GM19351 (cell line): ENCODE measurements around the gene LCLAT1.
"Not testable (repeated sequence)": the region's sequence is repeated elsewhere in the genome, so short reads cannot be mapped to it uniquely, and the experiment has no call there.

Experiments used
- ATAC-seq: cut with Tn5 transposase; IDR thresholded peaks from one replicate; pipeline ENCODE4 v1.9.1; 2021; ENCODE audit warnings: mild to moderate bottlenecking, moderate library complexity; ENCODE audit not compliant: unreplicated experiment

The LCLAT1 gene

GRCh38 chr2:30513649-30514048 is 66.6 kb downstream of the LCLAT1 start:
- ATAC-seq: not testable (repeated sequence)

- ATAC-seq: no peak
Measured at GRCh38 chr2:30514134-30514847, 67.2 kb downstream of the LCLAT1 start.

GRCh38 chr2:30514848-30515435 is 67.9 kb downstream of the LCLAT1 start:
- no peak for ATAC-seq

- no peak for ATAC-seq
Measured at GRCh38 chr2:30516166-30516565, 69.1 kb downstream of the LCLAT1 start.

DNA sequence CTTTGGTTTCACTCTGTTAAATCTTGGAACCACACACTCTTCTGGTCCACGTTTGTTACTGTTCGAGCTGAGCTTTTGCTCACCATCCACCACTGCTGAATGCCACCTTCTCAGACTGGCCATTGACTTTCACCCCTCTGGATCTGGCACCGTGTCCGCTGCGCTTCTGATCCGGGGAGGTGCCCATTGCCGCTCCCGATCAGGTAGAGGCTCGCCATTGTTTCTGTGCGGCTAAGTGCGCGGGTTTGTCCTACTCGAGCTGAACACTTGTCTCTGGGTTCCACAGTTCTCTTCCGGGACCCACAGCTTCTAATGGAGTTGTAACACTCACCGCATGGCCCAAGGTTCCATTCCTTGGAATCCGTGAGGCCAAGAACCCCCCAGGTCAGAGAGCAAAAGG is 72.8 kb downstream of the LCLAT1 start:
- ATAC-seq: no peak

- no peak for ATAC-seq
Measured at GRCh38 chr2:30522421-30522820, 75.4 kb downstream of the LCLAT1 start.

- ATAC-seq: no peak
Measured at GRCh38 chr2:30527411-30527810, 80.4 kb downstream of the LCLAT1 start.

GRCh38 chr2:30527859-30528258 is 80.8 kb downstream of the LCLAT1 start:
- no peak for ATAC-seq

DNA sequence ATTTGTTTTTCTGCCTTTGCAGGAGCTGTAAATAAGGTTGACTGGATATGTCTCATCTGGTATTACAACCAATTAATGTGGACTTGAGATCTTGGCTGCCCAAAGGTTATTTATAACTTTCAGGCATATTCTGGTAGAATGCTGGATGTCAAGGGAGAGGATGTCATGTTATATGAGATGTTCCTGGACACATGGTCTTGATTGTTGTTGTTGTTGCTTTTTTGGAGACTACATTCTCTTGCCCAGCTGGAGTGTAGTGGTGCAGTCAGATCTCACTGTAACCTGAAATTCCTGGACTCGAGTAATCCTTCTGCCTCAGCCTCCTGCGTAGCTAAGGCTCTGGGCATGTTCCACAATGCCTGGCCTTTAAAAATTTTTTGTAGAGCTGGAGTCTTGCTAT is 83.3 kb downstream of the LCLAT1 start:
- ATAC-seq: no peak

DNA sequence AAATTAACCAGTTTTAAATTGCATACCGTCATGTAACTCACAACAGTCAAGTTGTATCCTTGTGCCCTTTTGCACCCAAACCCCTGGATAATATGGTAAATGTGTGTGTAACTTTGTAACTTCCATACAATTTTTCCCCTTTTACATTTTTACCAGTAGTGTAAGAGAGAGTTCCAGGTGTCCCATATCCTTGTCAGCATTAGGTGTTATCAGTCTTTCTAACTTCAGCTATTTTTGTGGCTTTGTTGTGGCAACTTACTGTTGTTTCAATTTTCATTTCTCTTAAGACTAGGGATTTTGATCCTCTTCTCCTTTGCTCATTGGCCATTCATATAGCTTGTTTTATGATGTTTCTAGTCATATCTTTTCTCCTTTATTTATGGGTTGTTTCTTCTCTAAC is 94.6 kb downstream of the LCLAT1 start:
- ATAC-seq: no peak

DNA sequence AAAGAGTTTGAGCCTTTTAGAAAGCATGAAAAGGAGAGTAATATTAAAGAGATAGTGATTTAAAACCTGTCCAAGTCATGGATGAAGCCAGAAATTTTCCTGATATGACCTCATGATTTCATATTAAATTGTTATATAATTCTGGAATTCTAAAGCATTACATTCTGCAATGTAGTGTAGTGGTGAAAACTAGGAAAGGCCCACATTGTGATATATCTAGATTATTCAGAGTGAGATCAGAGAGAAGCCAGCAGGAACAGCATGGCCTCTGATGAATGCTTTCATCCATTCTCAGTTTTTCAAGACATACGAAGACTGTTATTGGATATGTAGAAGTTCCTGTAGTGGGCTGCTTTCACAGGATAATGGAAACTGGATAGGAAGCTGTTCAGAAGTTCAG is 98.8 kb downstream of the LCLAT1 start:
- no peak for ATAC-seq

DNA sequence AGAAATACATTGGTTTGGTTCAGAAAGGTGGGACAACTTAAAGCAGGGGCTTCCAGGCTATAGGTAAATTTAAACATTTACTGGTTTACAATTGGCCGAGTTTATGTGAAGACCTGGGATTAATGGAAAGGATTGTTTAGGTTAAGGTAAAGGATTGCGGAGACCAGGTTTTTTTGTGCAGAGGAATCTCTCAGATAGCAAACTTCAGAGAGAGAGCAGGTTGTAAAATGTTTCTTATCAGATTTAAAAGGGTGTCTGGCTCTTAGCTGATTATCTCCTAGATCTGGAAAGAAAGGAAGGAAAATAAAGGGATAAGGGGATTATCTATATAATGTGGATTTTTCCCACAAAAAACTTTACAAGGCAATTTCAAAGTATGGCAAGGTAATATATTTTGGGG is 101.3 kb downstream of the LCLAT1 start:
- no peak for ATAC-seq

DNA sequence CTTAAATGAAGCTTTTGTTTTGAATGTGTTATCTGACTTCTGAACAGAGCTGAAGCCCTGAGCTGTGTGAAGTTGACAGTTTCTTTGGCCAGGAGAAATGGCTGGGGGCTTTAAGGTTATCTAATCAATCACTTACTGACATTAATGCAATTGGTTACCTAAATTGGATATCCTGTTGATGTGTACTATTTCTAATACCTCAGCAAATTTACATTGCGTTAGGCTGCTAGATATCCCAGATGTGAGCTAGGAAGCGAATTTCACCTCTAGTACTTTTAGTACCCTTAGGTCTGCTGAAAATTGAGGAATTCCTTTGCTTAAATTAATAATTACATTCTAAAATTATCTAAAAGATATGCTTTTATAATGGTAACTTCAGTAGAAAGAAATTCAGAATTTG is 102.0 kb downstream of the LCLAT1 start:
- ATAC-seq: no peak

DNA sequence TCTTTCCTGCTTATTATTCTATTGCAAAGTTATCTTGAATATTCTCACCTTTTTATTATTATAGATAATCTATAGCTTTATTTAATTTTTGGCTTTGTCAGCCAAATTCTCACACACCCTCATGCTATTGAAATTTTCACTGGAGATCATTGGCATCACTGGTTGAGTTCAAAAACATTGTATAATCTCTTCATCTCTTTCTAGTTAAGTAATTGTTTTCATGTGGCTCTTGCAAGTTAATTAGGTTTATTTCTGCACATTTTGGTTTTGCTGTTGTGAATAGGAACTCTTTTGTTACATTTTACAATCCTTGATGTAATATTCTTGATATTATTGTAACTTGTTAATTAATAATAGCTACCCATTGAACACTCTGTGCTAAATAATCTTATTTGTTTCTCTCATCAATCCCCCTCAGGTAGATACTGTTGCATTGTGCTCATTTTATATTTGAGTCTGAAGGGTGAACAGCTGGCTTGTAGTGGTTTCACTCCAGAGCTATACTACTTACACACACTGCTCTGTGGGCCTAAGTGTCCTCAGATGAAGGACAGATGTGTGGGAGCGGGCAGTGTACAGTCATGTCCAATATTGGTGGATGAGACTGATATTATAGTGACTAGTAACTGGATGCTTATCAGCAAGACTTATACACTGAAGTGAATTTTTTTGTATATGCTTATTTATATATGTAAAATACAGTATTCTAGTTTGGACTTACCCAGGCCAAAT is 112.7 kb downstream of the LCLAT1 start:
- ATAC-seq: no peak

DNA sequence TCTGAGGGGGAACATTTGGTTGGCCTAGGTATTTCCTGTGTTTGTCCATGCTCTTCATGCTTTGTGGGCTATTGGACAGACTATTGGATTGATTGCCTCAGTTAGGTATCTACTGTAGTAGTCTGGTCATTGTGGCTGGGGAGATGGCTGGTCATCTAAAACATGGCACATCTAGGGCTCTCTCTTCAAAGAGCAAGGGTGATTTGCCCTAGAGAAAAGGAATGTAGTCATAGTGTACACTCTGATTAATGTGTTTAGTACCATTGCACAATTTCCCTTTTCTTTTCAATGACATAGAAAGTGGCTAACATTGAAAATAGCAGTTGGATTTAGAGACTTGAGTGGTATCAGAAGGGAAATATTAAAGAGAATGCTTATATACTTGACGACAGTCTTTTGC is 114.3 kb downstream of the LCLAT1 start:
- no peak for ATAC-seq

- no peak for ATAC-seq
Measured at GRCh38 chr2:30565851-30566358, 118.9 kb downstream of the LCLAT1 start.

GRCh38 chr2:30566631-30567030 is 119.6 kb downstream of the LCLAT1 start:
- no peak for ATAC-seq

- no peak for ATAC-seq
Measured at GRCh38 chr2:30567317-30567716, 120.3 kb downstream of the LCLAT1 start.

DNA sequence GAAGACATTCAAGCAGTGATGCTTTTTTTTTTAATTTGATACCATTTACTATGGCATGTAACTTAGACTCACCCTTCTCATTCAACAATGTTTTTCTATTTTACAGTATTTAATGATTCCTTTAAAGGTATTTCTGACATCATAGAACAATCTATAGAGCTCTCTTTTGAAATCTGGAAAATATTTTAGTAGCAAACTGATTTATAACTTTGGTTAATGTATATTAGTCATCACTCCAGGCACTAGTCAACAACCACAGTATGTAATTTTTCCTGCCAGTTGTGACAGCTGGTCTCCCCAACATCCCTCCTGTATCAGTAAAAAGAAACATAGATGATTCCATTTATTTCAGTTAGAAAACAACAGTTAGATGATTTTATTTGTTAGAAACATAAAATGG is 122.9 kb downstream of the LCLAT1 start:
- no peak for ATAC-seq

- ATAC-seq: no peak
Measured at GRCh38 chr2:30577151-30577550, 130.1 kb downstream of the LCLAT1 start.

GRCh38 chr2:30580391-30580790 is 133.3 kb downstream of the LCLAT1 start:
- ATAC-seq: no peak

GRCh38 chr2:30582521-30582920 is 135.5 kb downstream of the LCLAT1 start:
- ATAC-seq: no peak
